GM12878 (cell line): ENCODE results near the gene TSPAN31. TPM values are rescaled to one million over a fixed set of nuclear protein-coding genes. Genes with fewer than 3 reads are reported as not detected.
A peak's percentile ranks its signal among the peaks of the same experiment; 100 is the strongest.

ENCODE experiments used
- ATAC-seq: fragments of 200-7000 bp; cut with Tn5 transposase; 3 replicates; pipeline ENCODE4 v1.9.1; 2020; ENCODE audit warnings: mild to moderate bottlenecking, moderate library complexity
- BruUV-seq: library from RNA; stranded (reverse); fragments of 400-500 nt; replicated peaks from 2 replicates; lab custom pipeline; 2021; lab: Mats Ljungman, UMichigan
- CTCF ChIA-PET: fragments of 300-600 bp; sonication (Branson Sonifier 250); formaldehyde crosslinking; extraction: SDS; loops from one replicate; lab custom pipeline; 2021; ENCODE audit warnings: inconsistent platforms; lab: Yijun Ruan, JAX
- POLR2A ChIA-PET: fragments of 350-600 bp; formaldehyde crosslinking; extraction: SDS; loops from one replicate; lab custom pipeline; 2021; ENCODE audit warnings: inconsistent platforms; lab: Charles Lee
- RAD21 ChIA-PET: fragments of 300-600 bp; sonication (Branson Sonifier 250); formaldehyde crosslinking; loops from one replicate; lab custom pipeline; 2023; ENCODE audit warnings: antibody characterized with exemption; ENCODE audit not compliant: unreplicated experiment; lab: Charles Lee
- SMC1A ChIA-PET: fragments of 300-600 bp; sonication (Branson Sonifier 250); formaldehyde crosslinking; loops from one replicate; lab custom pipeline; 2023; ENCODE audit not compliant: unreplicated experiment, uncharacterized antibody; lab: Charles Lee
- DNase-seq: peaks from one replicate; pipeline ENCODE4 v3.0.0-alpha.2; 2011; ENCODE audit warnings: low read depth, low spot score
- FAIRE-seq: peaks from 3 replicates; lab custom pipeline; 2011; peaks lifted over from hg19 to GRCh38; lab: Jason Lieb, UNC
- H2AFZ ChIP-seq: 2 replicates; pipeline ENCODE4 v1.6.0; 2011; ENCODE audit warnings: low read depth, low read length, control low read depth; ENCODE audit not compliant: control insufficient read depth
- H3K27ac ChIP-seq: 2 replicates; pipeline ENCODE4 v1.5.1; 2011; ENCODE audit warnings: control low read depth; ENCODE audit not compliant: control insufficient read depth, insufficient read depth
- H3K27me3 ChIP-seq, 2 experiments: replicated peaks in 1 of 2; 2 replicates each; pipeline versions ENCODE4 v1.6.0 to v1.6.1; 2011; ENCODE audit warnings: low read length in 1 of 2; ENCODE audit not compliant: control insufficient read depth in 2 of 2, insufficient read depth in 2 of 2
- H3K36me3 ChIP-seq, 2 experiments: 2 replicates each; pipeline ENCODE4 v1.5.1; 2011; ENCODE audit warnings: low read length in 1 of 2; ENCODE audit not compliant: control insufficient read depth in 2 of 2, insufficient read depth in 2 of 2
- H3K4me1 ChIP-seq: 2 replicates; pipeline ENCODE4 v1.6.1; 2011; ENCODE audit warnings: mild to moderate bottlenecking, low read length, moderate library complexity, mixed read lengths; ENCODE audit not compliant: control insufficient read depth, insufficient read depth
- H3K4me2 ChIP-seq: 2 replicates; pipeline ENCODE4 v1.6.0; 2011; ENCODE audit warnings: control low read depth; ENCODE audit not compliant: control insufficient read depth, insufficient read depth
- H3K4me3 ChIP-seq: fragments of 200-600 bp; sonication (generic); 2 replicates; pipeline ENCODE4 v1.5.1; 2016
- H3K79me2 ChIP-seq: 2 replicates; pipeline ENCODE4 v1.6.0; 2011; ENCODE audit warnings: low read length; ENCODE audit not compliant: control insufficient read depth, insufficient read depth
- H3K9ac ChIP-seq: 2 replicates; pipeline ENCODE4 v1.8.0; 2011; ENCODE audit warnings: low read length, control low read depth, mixed read lengths; ENCODE audit not compliant: control insufficient read depth, insufficient read depth
- H3K9me3 ChIP-seq: replicated peaks from 3 replicates; pipeline ENCODE4 v1.5.1; 2011; ENCODE audit warnings: mild to moderate bottlenecking, low read length; ENCODE audit not compliant: control insufficient read depth, insufficient read depth
- H4K20me1 ChIP-seq: 2 replicates; pipeline ENCODE4 v1.6.0; 2011; ENCODE audit not compliant: control insufficient read depth, insufficient read depth
- DPF2 ChIP-seq: fragments of 450-650 bp; IDR thresholded peaks from 2 replicates; pipeline ENCODE4 v1.6.1; 2017; ENCODE audit warnings: mild to moderate bottlenecking
- HDGF ChIP-seq: fragments of 450-650 bp; IDR thresholded peaks from 2 replicates; pipeline ENCODE4 v1.6.1; 2016; ENCODE audit warnings: antibody characterized with exemption
- MEF2A ChIP-seq: IDR thresholded peaks from 2 replicates; pipeline ENCODE4 v1.6.1; 2011; ENCODE audit warnings: low read depth, mild to moderate bottlenecking, low read length, moderate library complexity; ENCODE audit not compliant: insufficient read depth
- NFYB ChIP-seq: IDR thresholded peaks from 2 replicates; pipeline ENCODE4 v1.6.1; 2011; ENCODE audit warnings: low read depth, mild to moderate bottlenecking, low read length, improper control_type of control experiment, moderate library complexity; ENCODE audit not compliant: insufficient read depth
- RELB ChIP-seq: fragments of 450-650 bp; IDR thresholded peaks from 2 replicates; pipeline ENCODE4 v1.6.1; 2017; ENCODE audit warnings: low read depth, mild to moderate bottlenecking, moderate library complexity
- WGBS: methylation state at CpG from one replicate; pipeline ENCODE4 v1.1.6; 2016; ENCODE audit warnings: low lambda C conversion rate; ENCODE audit not compliant: insufficient replicate concordance, insufficient coverage; ENCODE audit errors: missing lambda C conversion rate; 5-methylcytosine and 5-hydroxymethylcytosine counted together
- in situ Hi-C: fragments of 300-500 bp; cut with MboI; formaldehyde crosslinking; loops from 9 replicates; pipeline ENCODE4 v1.14.3; 2018; ENCODE audit warnings: mixed read lengths
- intact Hi-C: fragments of 100-400 bp; cut with micrococcal nuclease; formaldehyde crosslinking; loops from one replicate; pipeline ENCODE4 v1.14.2; 2022; ENCODE audit not compliant: unreplicated experiment
- polyA plus RNA-seq, 11 experiments: library from polyadenylated mRNA; depleted of rRNA in 4 of 11; unstranded in 6 of 11; stranded (reverse) in 5 of 11; fragments of >200 nt; fragmentation: Nextera tagmentation in 4 of 11; fragmentation: Illumina TruSeq in 1 of 11; extraction: Ambion mirVana in 4 of 11; extraction: Trizol in 1 of 11; gene quantifications; 1 replicate in 1 of 11; 2 replicates in 10 of 11; pipeline versions ENCODE4 v1.2.1 to v1.2.3, GENCODE V29; 2011 to 2016; ENCODE audit warnings: inconsistent platforms in 2 of 11, missing spikeins in 2 of 11, low read depth in 1 of 11
- total RNA-seq, 4 experiments: library from RNA; depleted of rRNA in 3 of 4; stranded (reverse); fragments of >200 nt in 3 of 4; fragmentation: Illumina TruSeq in 1 of 4; extraction: Trizol in 1 of 4; gene quantifications; 2 replicates each; pipeline versions ENCODE4 v1.2.1 to v1.2.3, GENCODE V29; 2013 to 2021

Gene TSPAN31
- total and polyA plus RNA-seq, 10 of the 15 experiments (the other 5 are each of a cell fraction or from before 2014, with no cell fraction given), result 11.8 to 32.2 (median 24.7) TPM

GRCh38 chr12:57781801-57782200 is 37.0 kb downstream of the TSPAN31 start (continued):
- TF ChIP-seq MEF2A, result no peak
- no peak for TF ChIP-seq HDGF
- no peak for TF ChIP-seq NFYB
- TF ChIP-seq, all 136 proteins: peak for 0

GRCh38 chr12:57782243-57782607 is 37.4 kb downstream of the TSPAN31 start:
- peaks cover 8% of the 10 kb centered on the region; the same call in 1 of the 2 replicates for H3K4me1 ChIP-seq
- peak overlapping the region; percentile 46; the same call in 1 of the 2 replicates for H3K4me2 ChIP-seq
- H3K4me3 ChIP-seq, result peak overlapping the region; percentile 98; the same call in 1 of the 2 replicates
- DNase-seq (no peak), FAIRE-seq (no peak), ATAC-seq (no peak; the same call in 1 of the 3 replicates)
- no peaks in the 10 kb centered on the region for H4K20me1 ChIP-seq
- H3K9ac ChIP-seq, result no peak overlapping the region
- H3K27ac ChIP-seq, result peak overlapping the region; percentile 22; the same call in 1 of the 2 replicates
- intact Hi-C loops, result loop anchor here (1.0 kb wide), 1 partner anchor 123 kb away; no protein-coding TSS in a partner anchor
- in situ Hi-C loops, result no loop called here
- no peaks in the 10 kb centered on the region for H3K27me3 ChIP-seq
- ChIA-PET SMC1A (interaction anchor here (1.0 to 2.3 kb wide), 6 partner anchors 26 to 323 kb away, joined by 3 to 6 read pairs (median 3); partner anchors contain the start of genes GLI1 and TSPAN31), CTCF (interaction anchor here (1.0 to 2.7 kb wide), 19 partner anchors 8 to 158 kb away, joined by 3 to 16 read pairs (median 6); partner anchors contain the start of genes EEF1AKMT3 and METTL1), RAD21 (interaction anchor here (1.0 kb wide), 1 partner anchor 10 kb away, joined by 4 read pairs; the partner anchor contains the start of genes EEF1AKMT3 and METTL1), POLR2A (interaction anchor here (1.5 kb wide), 1 partner anchor 117 kb away, joined by 3 read pairs; no protein-coding TSS in a partner anchor)
- BruUV-seq, result no TSS peak
- 13% methylated on average over 4 of the region's 4 CpGs for WGBS
- no peak for TF ChIP-seq RELB
- 0 out of 2 replicates have a peak, but pooled peaks have one; percentile 10 for TF ChIP-seq DPF2
- no peaks in the 10 kb centered on the region for H3K9me3 ChIP-seq
- peak overlapping the region; percentile 67 for H2AFZ ChIP-seq
- H3K79me2 ChIP-seq, result peaks cover 15% of the 10 kb centered on the region
- peaks cover 0 to 12% of the 10 kb centered on the region in 2 experiments; a peak in 3 of 4 replicates for H3K36me3 ChIP-seq
